CD4-positive, alpha-beta T cell treated with Interleukin-15 for 4 hours (primary cell): ENCODE measurements around the gene DYNLT4.
"Not testable (repeated sequence)": the region's sequence is repeated elsewhere in the genome, so short reads cannot be mapped to it uniquely, and the experiment has no call there.

Source experiments
- DNase-seq: peaks from one replicate; pipeline ENCODE4 v3.0.0-alpha.2; 2020; ENCODE audit warnings: low spot score

The DYNLT4 gene

DNA sequence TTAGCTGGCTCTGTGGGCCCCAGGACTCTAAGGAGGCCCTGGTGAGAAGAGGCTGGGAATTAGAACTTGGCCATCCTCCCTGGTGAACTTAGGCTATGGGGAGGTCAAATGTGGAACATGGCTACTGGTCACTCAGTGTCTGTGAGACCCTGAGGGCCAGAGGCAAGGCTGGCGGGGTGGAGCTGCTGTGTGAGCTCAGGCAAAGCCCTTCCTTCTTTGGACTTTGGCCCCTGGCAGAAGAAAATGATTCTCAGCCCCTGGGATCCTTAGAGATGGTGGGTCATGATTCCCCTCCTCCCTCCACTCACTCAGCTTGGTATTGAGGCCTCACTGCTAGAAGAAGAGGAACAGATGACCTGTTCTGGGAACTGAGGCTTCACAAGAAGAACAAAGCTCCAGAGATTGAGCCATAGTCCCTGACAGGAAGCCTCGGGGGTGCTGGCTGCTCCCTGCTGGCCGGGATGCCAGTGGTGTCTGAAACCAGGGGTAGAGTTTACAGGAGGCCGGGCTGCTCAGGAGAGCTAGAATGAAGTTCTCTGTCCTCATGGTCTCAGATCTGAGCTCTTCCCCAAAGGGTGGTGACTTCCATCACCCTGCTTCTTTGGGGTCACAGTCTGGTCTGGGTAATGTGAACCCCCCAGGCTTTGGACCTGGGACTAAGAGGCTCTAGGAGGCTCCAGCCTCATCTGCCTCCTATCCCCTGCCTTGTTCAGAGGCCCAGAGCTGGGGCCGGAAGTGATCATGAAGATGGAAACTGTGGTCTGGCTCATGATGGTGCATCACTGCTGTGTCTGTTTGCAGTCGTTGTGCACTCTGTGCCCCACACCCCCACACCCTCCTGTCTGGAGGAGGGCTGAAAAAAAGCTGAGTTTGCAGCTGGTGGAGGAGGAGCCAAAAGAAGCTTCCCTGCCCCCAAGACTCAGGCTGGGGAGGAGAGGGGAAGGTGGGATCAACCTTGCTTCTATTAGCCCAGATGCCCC is 2.1 kb upstream of the DYNLT4 start:
- DNase-seq: peak; percentile 93

DNA sequence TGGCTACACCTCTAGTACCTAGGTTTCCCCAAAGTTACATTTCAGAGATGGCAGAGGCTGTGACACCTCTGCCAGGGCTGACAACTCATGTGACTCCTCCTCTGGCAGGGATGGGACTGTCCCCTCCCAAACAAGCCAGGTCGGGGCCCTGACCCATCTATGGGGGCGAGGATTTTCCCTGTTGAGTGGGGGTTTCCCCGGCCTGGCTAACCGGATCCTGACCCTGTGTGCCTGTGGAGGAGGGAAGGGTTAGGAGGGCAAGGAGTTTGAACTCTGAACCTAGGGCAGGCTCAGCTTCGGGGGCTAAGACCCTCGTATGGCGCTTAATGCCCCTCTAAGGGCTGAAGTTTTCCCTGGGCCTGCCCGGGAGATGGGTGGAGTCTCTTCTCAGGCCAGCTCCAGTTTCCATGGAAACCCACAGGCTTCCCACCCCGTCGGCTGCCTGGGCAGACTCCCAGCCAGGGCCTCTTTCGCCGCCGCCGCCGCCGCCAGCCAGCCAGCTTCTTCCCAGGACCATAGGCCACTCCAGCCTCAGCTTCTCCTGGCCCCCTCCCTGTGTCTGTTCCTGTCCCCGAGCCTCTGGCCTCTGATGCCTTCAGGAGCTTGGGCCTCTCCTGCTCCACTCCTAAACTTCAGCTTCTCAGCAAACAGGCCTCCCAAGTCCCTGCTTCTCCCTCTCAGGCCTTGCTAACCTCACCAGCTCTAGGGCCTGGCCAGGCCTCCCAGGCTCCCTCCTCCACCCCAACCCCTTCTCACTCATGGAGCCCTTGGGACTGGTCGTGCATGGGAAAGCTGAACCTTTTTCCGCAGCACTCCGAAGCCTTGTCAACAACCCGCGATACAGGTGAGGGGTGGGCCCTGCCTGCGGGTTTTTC is 1.1 kb upstream of the DYNLT4 start, which contains the start of gene BTBD19:
Gene BTBD19 (plus strand): TSS at position 461 of the 875 bp plus-strand sequence. CDS start 298 bp downstream, at position 759.
- DNase-seq: no peak

DNA sequence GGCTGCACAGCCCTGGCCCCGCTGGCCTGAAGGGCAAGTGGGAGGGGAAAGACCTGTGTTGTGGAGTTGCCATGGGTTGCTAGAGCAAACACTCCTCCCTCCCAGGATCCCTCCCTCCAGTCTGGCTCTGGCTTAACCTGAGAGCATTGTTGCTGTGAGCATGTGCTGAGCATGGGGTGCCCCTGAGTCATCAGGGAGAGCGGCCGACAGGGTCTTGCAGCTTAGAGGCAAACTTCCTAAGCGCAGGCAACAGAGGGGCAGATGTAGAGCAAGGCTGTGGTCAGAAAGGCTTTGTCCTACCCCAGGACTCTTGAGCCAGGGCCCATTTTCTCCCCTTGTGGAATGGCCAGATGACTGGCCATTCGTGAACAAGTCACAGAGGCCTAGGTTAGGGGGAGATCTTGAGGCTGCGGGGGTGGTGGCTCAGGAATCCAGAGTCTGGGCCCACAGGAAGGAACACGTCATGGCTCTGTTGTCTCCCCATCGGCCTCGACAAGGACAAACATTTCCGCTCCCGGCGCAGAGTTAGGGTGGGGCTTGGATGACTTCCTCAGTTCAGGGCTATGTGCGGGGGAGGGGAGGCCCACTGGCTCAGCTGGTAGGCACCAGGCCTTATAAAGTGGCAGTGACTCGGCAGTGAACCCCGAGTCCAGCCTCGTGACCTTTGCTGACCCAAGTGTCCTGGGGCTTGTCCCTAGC is 362 bp upstream of the DYNLT4 start:
- DNase-seq: peak; percentile 96

GRCh38 chr1:44806025-44806703 is 987 bp downstream of the DYNLT4 start:
- DNase-seq: no peak

DNA sequence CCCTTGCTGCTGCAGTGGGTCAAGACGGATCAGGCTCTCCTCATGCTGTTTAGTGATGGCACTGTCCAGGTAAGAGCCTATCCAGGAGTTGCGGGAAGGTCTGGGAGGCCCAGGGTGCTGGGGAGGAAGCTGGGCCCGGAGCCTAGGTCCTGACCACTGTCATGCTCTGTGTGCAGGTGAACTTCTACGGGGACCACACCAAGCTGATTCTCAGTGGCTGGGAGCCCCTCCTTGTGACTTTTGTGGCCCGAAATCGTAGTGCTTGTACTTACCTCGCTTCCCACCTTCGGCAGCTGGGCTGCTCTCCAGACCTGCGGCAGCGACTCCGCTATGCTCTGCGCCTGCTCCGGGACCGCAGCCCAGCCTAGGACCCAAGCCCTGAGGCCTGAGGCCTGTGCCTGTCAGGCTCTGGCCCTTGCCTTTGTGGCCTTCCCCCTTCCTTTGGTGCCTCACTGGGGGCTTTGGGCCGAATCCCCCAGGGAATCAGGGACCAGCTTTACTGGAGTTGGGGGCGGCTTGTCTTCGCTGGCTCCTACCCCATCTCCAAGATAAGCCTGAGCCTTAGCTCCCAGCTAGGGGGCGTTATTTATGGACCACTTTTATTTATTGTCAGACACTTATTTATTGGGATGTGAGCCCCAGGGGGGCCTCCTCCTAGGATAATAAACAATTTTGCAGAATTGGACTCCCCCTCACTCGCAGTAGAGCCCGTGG is 1.7 kb downstream of the DYNLT4 start:
- no peak for DNase-seq

DNA sequence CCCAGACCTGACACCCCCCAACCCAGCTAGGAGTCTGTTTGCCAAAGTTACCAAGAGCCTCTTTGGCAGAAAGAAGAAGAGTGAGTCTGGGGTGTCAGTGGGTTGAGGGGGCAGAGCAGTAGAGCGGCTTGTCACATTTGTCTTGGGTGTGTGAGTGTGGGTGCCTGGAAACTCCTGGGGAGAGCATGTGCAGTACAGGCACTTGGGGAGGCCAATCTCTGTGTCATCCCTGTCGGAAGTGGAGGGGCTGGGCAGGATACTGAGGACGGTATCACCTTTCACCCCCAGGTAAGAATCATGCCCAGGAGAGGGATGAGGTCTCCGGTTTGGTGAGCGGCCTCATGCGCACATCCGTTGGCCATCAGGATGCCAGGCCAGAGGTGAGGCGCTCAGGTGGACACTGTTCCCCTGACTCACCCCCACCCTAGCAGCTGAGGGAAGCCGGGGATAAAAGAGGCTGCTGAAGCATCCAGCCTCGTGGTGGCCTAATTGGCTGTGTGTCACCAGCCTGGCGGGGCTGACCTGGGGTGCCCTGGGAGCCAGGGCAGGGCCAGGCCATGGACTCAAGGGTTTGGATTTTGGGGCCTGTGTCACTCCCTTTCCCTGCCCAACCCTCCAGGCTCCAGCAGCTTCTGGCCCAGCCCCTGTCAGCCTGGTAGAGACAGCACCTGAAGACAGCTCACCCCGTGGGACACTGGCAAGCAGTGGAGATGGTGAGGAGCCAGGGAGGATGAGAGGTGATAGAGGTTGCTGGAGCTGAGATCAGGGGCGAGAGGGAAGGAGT is 3.6 kb downstream of the DYNLT4 start:
- DNase-seq: no peak

GRCh38 chr1:44803062-44803311 is 4.2 kb downstream of the DYNLT4 start:
- no peak for DNase-seq

GRCh38 chr1:44802306-44803061 is 4.7 kb downstream of the DYNLT4 start:
- no peak for DNase-seq

- peak; percentile 62 for DNase-seq
Measured at GRCh38 chr1:44801491-44802305, 5.5 kb downstream of the DYNLT4 start.

DNA sequence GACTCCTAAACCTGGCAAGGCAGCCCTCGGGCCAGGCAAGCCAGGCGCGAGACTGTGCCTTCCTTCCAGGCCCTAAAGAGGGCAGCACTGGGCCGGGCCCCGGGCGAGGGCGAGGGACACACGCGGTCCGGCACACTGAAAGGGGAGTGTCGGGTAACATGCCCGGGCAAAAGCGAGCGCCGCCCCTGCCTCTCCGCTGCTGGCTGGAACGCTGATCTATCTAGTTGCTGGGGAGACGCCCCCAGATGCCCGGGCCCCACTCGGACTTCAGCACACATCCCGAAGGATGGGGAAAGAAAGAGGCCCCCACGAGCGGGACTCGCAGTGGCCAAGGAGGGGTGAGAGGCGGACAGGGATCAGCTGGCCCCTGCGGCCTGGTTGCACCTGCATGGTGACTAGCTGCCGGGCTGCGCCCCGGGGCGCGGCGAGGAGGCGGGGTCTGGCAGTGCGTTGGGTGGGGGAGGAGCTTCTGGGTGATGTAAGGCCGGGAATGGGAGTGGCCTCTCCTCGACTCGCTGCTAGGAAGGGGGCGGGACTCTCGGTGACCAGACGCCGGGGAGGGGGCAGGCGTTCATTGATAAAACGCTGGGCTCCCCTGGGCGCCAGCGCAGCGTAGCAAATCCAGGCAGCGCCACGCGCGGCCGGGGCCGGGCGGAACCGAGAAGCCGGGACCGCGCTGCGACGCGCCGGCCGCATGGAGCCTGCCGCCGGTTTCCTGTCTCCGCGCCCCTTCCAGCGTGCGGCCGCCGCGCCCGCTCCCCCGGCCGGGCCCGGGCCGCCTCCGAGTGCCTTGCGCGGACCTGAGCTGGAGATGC is 7.2 kb downstream of the DYNLT4 start, which contains the start of gene PLK3:
Gene PLK3 (plus strand): TSS at position 608 of the 815 bp plus-strand sequence. CDS start 87 bp downstream, at position 695.
- peak; percentile 99 for DNase-seq

DNA sequence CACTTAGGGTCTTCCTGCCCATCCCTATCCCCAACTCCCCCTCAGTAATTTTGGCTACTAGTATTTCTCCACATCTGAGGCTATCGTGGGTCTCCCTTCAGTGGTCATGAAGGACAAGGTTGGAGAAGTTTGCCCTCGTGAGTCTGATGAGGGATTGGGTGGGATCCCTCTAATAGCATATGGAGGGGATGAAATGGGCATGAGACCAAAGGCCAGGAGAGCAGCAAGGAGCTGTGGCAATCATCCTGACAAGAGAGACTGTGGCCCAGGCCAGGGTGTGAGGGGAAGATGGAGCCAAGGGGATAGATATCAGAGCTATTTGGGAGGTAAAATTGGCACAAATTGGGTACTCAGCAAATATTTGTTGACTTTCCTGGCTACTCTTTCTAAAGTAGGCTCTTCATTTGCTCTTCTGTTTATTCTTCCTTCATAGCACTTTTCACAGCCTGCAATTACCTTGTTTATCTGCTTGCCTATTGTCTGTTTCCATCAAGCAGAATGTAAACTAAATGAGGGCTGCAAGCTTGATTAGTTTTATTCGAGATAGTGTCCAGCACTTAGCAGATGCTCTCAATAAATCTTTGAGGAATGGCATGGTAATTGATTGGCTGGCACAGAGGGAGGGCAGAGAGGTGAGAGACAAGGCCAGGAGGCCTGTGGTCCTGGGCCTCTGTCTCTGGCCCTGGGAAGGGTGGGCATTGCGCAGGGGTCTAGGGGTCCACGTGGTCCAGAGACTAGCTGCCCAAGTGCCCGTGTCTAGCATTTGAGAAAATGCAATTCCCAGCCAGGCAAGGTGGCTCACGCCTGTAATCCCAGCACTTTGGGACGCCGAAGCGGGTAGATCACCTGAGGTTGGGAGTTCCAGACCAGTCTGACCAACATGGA is 8.4 kb downstream of the DYNLT4 start:
- no peak for DNase-seq

DNA sequence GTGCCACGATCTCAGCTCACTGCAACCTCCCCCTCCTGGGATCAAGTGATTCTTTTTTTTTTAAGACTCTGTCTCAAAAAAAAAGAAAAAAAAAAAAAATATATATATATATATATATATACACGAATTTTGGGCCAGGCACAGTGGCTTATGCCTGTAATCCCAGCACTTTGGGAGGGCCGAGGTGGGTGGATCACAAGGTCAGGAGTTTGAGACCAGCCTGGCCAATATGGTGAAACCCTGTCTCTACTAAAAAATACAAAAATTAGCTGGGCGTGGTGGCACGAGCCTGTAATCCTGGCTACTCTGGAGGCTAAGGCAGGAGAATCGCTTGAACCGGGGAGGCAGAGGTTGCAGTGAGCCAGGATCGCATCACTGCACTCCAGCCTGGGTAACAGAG is 9.3 kb downstream of the DYNLT4 start:
- DNase-seq: not testable (repeated sequence)

DNA sequence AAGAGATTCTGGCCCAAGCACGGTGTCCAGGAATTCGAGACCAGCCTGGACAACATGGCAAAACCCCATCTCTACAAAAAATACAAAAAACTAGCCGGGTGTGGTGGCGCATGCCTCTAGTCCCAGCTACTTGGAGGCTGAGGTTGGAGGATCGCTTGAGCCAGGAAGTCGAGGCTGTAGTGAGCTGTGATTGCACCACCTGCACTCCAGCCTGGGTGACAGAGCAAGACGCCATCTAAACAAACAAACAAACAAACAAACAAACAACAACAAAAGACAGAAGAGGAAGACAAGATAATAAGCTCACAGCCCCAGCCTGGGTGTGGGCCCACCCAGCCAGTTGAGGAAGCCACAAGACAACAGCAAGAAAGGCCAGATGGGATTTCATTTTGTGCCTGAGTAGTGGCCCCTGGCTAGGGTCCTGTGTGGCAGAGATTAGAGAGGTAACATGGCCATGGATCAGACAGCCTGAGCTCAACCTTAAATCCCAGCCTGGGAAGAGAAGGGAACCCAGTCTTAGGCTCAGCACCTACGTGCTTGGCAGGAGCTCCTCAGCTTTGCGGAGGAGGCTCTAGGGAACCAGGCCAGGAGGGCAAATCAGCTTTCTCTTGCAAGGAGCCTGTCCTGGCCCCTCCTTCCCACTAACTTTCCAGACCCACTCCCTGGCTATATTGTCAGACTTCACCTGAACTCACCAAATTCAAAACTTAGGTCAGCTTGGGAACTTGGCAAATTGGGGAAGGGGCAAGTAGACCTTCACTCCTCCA is 14.2 kb downstream of the DYNLT4 start:
- DNase-seq: no peak

DNA sequence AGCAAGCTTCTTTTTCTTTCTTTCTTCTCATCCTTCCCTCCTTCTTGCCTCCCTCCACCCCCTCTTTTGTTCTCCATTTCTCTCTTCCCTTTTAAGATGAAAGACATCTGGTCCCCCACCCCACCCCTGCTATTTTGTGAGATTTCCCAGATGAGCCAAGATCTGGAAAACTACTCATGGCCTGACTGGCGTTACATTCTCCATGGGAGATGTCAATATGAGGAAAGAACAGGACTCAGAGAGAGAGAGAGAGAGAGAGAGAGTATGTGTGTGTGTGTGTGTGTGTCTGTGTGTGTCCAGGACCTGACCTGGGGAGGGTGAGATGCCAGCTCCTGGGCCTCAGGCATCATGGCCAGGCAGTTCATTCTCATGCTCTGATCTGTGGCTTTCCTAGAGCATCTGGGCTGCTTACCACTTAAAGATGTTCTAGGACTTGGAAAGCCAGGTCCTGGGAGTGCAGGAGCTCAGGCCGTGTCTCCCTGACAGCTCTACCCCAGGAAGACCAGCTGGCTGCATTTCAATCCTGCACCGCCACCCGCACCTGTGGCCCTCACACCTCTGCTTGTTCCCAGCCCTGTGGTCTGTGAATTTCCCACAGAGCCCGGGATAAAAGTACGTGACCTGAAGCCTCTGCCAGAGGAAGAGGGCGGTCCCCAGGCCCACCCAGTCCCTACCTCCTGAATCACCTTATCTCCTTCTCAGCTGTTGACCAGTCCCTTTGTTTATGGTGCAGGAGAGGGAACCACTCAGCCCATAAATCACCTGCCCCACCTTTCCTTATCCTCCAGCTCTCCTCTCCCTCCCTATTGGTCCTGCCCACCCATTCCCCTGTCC is 16.0 kb downstream of the DYNLT4 start:
- DNase-seq: no peak
